ENCODE measurements around the gene FRS3. TPM values are rescaled to one million over a fixed set of nuclear protein-coding genes. Genes with fewer than 3 reads are reported as not detected.

FRS3 gene
- total and polyA plus RNA-seq, 2 of the 8 experiments (the other 6 are each of a cell fraction or from before 2014, with no cell fraction given) = 3.4 to 4.4 TPM

DNA sequence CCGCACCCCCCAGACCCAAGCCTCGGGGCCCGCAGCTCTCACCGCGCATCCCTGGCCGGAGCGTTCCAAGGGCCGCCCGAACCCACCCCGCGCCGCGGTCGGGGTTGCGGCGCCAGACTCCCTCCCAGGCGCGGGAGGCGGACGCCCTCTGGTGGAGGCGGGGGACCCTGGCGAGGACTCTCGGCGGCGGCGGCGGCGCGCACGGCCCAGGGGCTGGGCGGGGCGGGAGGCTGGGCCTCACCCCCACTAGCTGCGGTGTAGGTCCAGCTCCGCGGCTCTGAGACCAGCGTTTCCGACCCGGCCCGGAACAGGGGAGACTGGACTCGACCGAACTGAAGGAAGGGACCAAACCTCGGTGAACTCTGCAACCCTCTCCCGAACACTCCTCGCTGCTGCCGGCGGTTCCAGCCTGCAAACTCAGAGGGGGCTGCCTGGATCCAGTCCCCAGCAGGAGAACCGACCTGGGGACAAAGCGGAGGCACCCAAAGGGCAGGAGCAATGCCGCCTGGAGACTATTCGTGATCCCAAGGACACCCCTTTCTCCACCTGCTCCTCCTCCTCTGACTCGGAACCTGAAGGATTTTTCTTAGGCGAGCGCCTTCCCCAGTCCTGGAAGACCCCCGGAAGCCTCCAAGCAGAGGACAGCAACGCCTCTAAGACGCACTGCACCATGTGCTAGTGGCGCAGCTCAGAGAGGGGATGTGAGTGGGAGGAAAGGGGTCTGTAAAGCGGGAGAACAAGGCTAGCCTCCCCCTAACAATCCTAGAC lies 6.9 kb upstream of the FRS3 start:
- peaks cover 2% of the 10 kb centered on the region for H3K79me1 ChIP-seq (ENCODE audit: low read depth, low read length)
- H3K14ac ChIP-seq (ENCODE audit: insufficient read length) = no peak overlapping the region
- H4K91ac ChIP-seq (replicated peaks; ENCODE audit: insufficient read length, low read length) = peak overlapping the region; percentile 42
- no peak overlapping the region for H2BK20ac ChIP-seq (ENCODE audit: low read length)
- peaks cover 12 to 28% (median 19%) of the 10 kb centered on the region in 4 experiments; a peak in 7 of 8 replicates for H3K36me3 ChIP-seq (ENCODE audit: control insufficient read depth in 2 of 4, insufficient read depth in 4 of 4, low read length in 3 of 4)
- peak overlapping the region; percentile 47; the same call in 1 of the 2 replicates for H4K8ac ChIP-seq (ENCODE audit: extremely low read depth, insufficient read depth, low read length)
- peak overlapping the region; percentile 77 for H2BK5ac ChIP-seq (ENCODE audit: low read depth, low read length)
- H3K9me3 ChIP-seq (ENCODE audit: insufficient read depth in 2 of 2, low read depth in 1 of 2, low read length in 1 of 2) = no peaks in the 10 kb centered on the region
- FAIRE-seq = no peak
- no peak overlapping the region for H2BK15ac ChIP-seq (ENCODE audit: low read length)
- ChIA-PET POLR2A (ENCODE audit: partially characterized antibody) (interaction anchor here (0.6 to 4.2 kb wide), 17 partner anchors 8 to 384 kb away, joined by 3 to 31 read pairs (median 4); partner anchors contain the start of genes BYSL, MED20, TAF8 and USP49), CTCF (ENCODE audit: partially characterized antibody) (interaction anchor here (0.6 to 5.1 kb wide), 55 partner anchors 10 to 641 kb away, joined by 3 to 108 read pairs (median 4); partner anchors contain the start of genes BYSL, MED20 and TAF8)
- no peak overlapping the region for H2AK5ac ChIP-seq (ENCODE audit: low read depth, low read length)
- peak overlapping the region; percentile 94 to 100 (median 98) for H3K4me3 ChIP-seq (ENCODE audit: extremely low read depth in 1 of 4, insufficient read depth in 2 of 4, low read depth in 3 of 4, low read length in 4 of 4)
- no peak overlapping the region for H3K23ac ChIP-seq (ENCODE audit: insufficient read length)
- 1% methylated on average over 26 of the region's 58 CpGs; no CpG with 5 or more reads in 1 of the 2 experiments for WGBS, 2 experiments (ENCODE audit: extremely low coverage in 1 of 2, insufficient coverage in 1 of 2, insufficient read length in 1 of 2, insufficient replicate concordance in 2 of 2, low coverage in 1 of 2, low lambda C conversion rate in 2 of 2, missing lambda C conversion rate in 1 of 2)
- peak in 1 of 2 experiments; percentile 95 for DNase-seq (ENCODE audit: low read depth in 1 of 2, low spot score in 2 of 2)
- H3K27me3 ChIP-seq (replicated peaks in 1 of 4; ENCODE audit: control insufficient read depth in 3 of 4, extremely low read depth in 1 of 4, insufficient read depth in 3 of 4, low read length in 3 of 4) = peaks cover 0 to 31% (median 21%) of the 10 kb centered on the region in 4 experiments; a peak in 6 of 7 replicates
- H3K79me2 ChIP-seq (ENCODE audit: control insufficient read depth in 1 of 2, insufficient read depth in 2 of 2, low read length in 2 of 2) = peaks cover 0 to 12% of the 10 kb centered on the region in 2 experiments; a peak in 3 of 4 replicates
- H3K4me1 ChIP-seq (replicated peaks in 1 of 4; ENCODE audit: control insufficient read depth in 3 of 4, insufficient read depth in 4 of 4, low read length in 3 of 4) = peaks cover 0 to 4% (median 3%) of the 10 kb centered on the region in 4 experiments; a peak in 6 of 7 replicates
- no peak overlapping the region; the same call in none of the 2 replicates for H3K18ac ChIP-seq (ENCODE audit: extremely low read depth, low read length)
- peaks cover 0 to 9% of the 10 kb centered on the region in 2 experiments for H4K20me1 ChIP-seq (replicated peaks in 1 of 2; ENCODE audit: control insufficient read depth in 1 of 2, insufficient read depth in 2 of 2, low read length in 2 of 2)
- peaks cover 12% of the 10 kb centered on the region for H3K23me2 ChIP-seq (ENCODE audit: low read depth, low read length)
- H2BK120ac ChIP-seq (replicated peaks; ENCODE audit: low read depth, low read length) = no peak overlapping the region
- H3K56ac ChIP-seq (replicated peaks; ENCODE audit: insufficient read length, low read depth, low read length) = no peak overlapping the region
- peak overlapping the region; percentile 23 for H4K5ac ChIP-seq (ENCODE audit: insufficient read length, low read depth, low read length)
- peak overlapping the region; percentile 63 for H3K4ac ChIP-seq (replicated peaks; ENCODE audit: insufficient read length, low read depth, low read length)
- H3K4me2 ChIP-seq (ENCODE audit: insufficient read depth in 1 of 2, low read depth in 2 of 2, low read length in 2 of 2) = peak overlapping the region; percentile 76 to 99
- no peak overlapping the region for H2BK12ac ChIP-seq (ENCODE audit: low read depth, low read length)
- 0 out of 2 replicates have a peak overlapping the region, but pooled peaks have one; percentile 24 for H3K27ac ChIP-seq (ENCODE audit: low read depth, low read length)
- peak overlapping the region in 2 of 4 experiments; percentile 93 to 96; a peak in 4 of 7 replicates for H3K9ac ChIP-seq (replicated peaks in 1 of 4; ENCODE audit: extremely low read depth in 1 of 4, low read depth in 3 of 4, low read length in 3 of 4)
- 0 out of 2 replicates have a peak overlapping the region, but pooled peaks have one; percentile 28 for H2AFZ ChIP-seq (ENCODE audit: low read length)
- TF ChIP-seq ASH2L (IDR thresholded peaks at IDR 0.05; ENCODE audit: low read length) (peak; percentile 12), TAF7 (optimal IDR thresholded peaks at IDR 0.05; ENCODE audit: borderline replicate concordance, low read depth, low read length) (peak; percentile 73), CREB1 (IDR thresholded peaks at IDR 0.05) (peak; percentile 6; the same call in 1 of the 2 replicates), EP300 (IDR thresholded peaks at IDR 0.05; ENCODE audit: borderline replicate concordance in 1 of 2, low read depth in 2 of 2, low read length in 2 of 2) (peak in 1 of 2 experiments; percentile 87; a peak in 1 of 3 replicates), SRF (IDR thresholded peaks at IDR 0.05; ENCODE audit: low read depth, low read length) (no peak), RBBP5 (IDR thresholded peaks at IDR 0.05; ENCODE audit: borderline replicate concordance, low read depth, low read length) (peak; percentile 1; the same call in 1 of the 2 replicates), SIN3A (conservative IDR thresholded peaks at IDR 0.05 in 1 of 2, IDR thresholded peaks at IDR 0.05 in 1 of 2; ENCODE audit: low read depth in 1 of 2, low read length in 2 of 2) (no peak)
- TF ChIP-seq, protein P1, sequence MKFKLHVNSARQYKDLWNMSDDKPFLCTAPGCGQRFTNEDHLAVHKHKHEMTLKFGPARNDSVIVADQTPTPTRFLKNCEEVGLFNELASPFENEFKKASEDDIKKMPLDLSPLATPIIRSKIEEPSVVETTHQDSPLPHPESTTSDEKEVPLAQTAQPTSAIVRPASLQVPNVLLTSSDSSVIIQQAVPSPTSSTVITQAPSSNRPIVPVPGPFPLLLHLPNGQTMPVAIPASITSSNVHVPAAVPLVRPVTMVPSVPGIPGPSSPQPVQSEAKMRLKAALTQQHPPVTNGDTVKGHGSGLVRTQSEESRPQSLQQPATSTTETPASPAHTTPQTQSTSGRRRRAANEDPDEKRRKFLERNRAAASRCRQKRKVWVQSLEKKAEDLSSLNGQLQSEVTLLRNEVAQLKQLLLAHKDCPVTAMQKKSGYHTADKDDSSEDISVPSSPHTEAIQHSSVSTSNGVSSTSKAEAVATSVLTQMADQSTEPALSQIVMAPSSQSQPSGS (IDR thresholded peaks at IDR 0.05; ENCODE audit: low read length) = 0 out of 2 replicates have a peak, but pooled peaks have one; percentile 1
